HG03521 (cell line): ENCODE data around the gene OSTN.

Experiments
- ATAC-seq: cut with Tn5 transposase; IDR thresholded peaks from one replicate; pipeline ENCODE4 v1.9.1; 2021; ENCODE audit warnings: mild to moderate bottlenecking, moderate library complexity; ENCODE audit not compliant: unreplicated experiment

Gene OSTN

GRCh38 chr3:191234216-191234615 lies 35.2 kb downstream of the OSTN start:
- no peak for ATAC-seq

- ATAC-seq: peak; percentile 100
These were observed 36.6 kb downstream of the OSTN start for GRCh38 chr3:191235331-191236314.

GRCh38 chr3:191236646-191237045 lies 37.6 kb downstream of the OSTN start:
- no peak for ATAC-seq

- no peak for ATAC-seq
These were observed 38.2 kb downstream of the OSTN start for GRCh38 chr3:191237047-191237882.

GRCh38 chr3:191238321-191238817 lies 39.3 kb downstream of the OSTN start:
- ATAC-seq: no peak

GRCh38 chr3:191239407-191240031 lies 40.5 kb downstream of the OSTN start:
- no peak for ATAC-seq

GRCh38 chr3:191240486-191240885 lies 41.4 kb downstream of the OSTN start:
- no peak for ATAC-seq

GRCh38 chr3:191244242-191244867 lies 45.3 kb downstream of the OSTN start:
- ATAC-seq: peak; percentile 45

- peak; percentile 72 for ATAC-seq
These were observed 47.0 kb downstream of the OSTN start for GRCh38 chr3:191246034-191246433.

- no peak for ATAC-seq
These were observed 47.6 kb downstream of the OSTN start for GRCh38 chr3:191246630-191247029.

GRCh38 chr3:191253089-191253799 lies 54.2 kb downstream of the OSTN start:
- peak; percentile 39 for ATAC-seq

- no peak for ATAC-seq
These were observed 55.2 kb downstream of the OSTN start for GRCh38 chr3:191254098-191254873.

GRCh38 chr3:191255156-191255555 lies 56.1 kb downstream of the OSTN start:
- no peak for ATAC-seq

GRCh38 chr3:191256405-191256804 lies 57.4 kb downstream of the OSTN start:
- ATAC-seq: no peak

- ATAC-seq: no peak
These were observed 58.2 kb downstream of the OSTN start for GRCh38 chr3:191257286-191257685.

- ATAC-seq: no peak
These were observed 60.4 kb downstream of the OSTN start for GRCh38 chr3:191259486-191259885.

GRCh38 chr3:191260431-191261303 lies 61.6 kb downstream of the OSTN start:
- no peak for ATAC-seq

- no peak for ATAC-seq
These were observed 62.2 kb downstream of the OSTN start for GRCh38 chr3:191261304-191261638.
